ENCODE results near the gene AGGF1.

The AGGF1 gene

GRCh38 chr5:77024490-77024889, 5.7 kb upstream of the AGGF1 start:
- no peak for DNase-seq

- no peak for DNase-seq
These were observed 1.4 kb upstream of the AGGF1 start for GRCh38 chr5:77028631-77029375.

GRCh38 chr5:77029376-77029885, 773 bp upstream of the AGGF1 start:
- peak; percentile 10 for DNase-seq

GRCh38 chr5:77031891-77032290, 1.7 kb downstream of the AGGF1 start:
- no peak for DNase-seq

GRCh38 chr5:77032635-77033034, 2.4 kb downstream of the AGGF1 start:
- no peak for DNase-seq

GRCh38 chr5:77033338-77033737, 3.1 kb downstream of the AGGF1 start:
- no peak for DNase-seq

GRCh38 chr5:77035950-77036349, 5.7 kb downstream of the AGGF1 start:
- no peak for DNase-seq

GRCh38 chr5:77046416-77047073, 16.3 kb downstream of the AGGF1 start:
- no peak for DNase-seq

- peak; percentile 51 for DNase-seq
These were observed 33.8 kb downstream of the AGGF1 start for GRCh38 chr5:77064040-77064439.

- DNase-seq: no peak
These were observed 35.1 kb downstream of the AGGF1 start for GRCh38 chr5:77065256-77065655.

GRCh38 chr5:77066184-77066583, 36.0 kb downstream of the AGGF1 start:
- no peak for DNase-seq

- DNase-seq: no peak
These were observed 36.7 kb downstream of the AGGF1 start for GRCh38 chr5:77066823-77067442.

- no peak for DNase-seq
These were observed 43.5 kb downstream of the AGGF1 start for GRCh38 chr5:77073667-77074066.

- DNase-seq: no peak
These were observed 44.5 kb downstream of the AGGF1 start for GRCh38 chr5:77074745-77075144.

- DNase-seq: no peak
These were observed 47.0 kb downstream of the AGGF1 start for GRCh38 chr5:77076961-77077828.

GRCh38 chr5:77077829-77078176, 47.6 kb downstream of the AGGF1 start:
- no peak for DNase-seq

- peak; percentile 75 for DNase-seq
These were observed 50.3 kb downstream of the AGGF1 start for GRCh38 chr5:77080479-77080878.

GRCh38 chr5:77080905-77081304, 50.7 kb downstream of the AGGF1 start:
- DNase-seq: peak; percentile 87

GRCh38 chr5:77082280-77082679, 52.1 kb downstream of the AGGF1 start:
- no peak for DNase-seq

GRCh38 chr5:77083088-77083487, 52.9 kb downstream of the AGGF1 start:
- DNase-seq: no peak

GRCh38 chr5:77086368-77086688, 56.1 kb downstream of the AGGF1 start:
- DNase-seq: no peak

GRCh38 chr5:77086689-77087483, 56.7 kb downstream of the AGGF1 start, which contains the start of gene ZBED3:
Gene ZBED3 (minus strand): TSS chr5:77087285. CDS start chr5:77077878, 9,407 bp downstream.
- peak; percentile 82 for DNase-seq
